Testis (tissue), 2 donors: ENCODE results near the gene FBXL7.

Experiments
- POLR2A ChIP-seq: fragments of 450-650 bp; IDR thresholded peaks from one replicate; pipeline ENCODE4 v1.6.1; 2017; ENCODE audit warnings: antibody characterized with exemption, mild to moderate bottlenecking, moderate library complexity
- TF ChIP-seq, protein P1 (sequence below), 3 experiments: fragments of 450-650 bp in 2 of 3; fragments of 200-600 bp in 1 of 3; sonication (generic) in 1 of 3; IDR thresholded peaks; one replicate each; pipeline ENCODE4 v1.5.1; 2016 to 2019; ENCODE audit warnings: antibody characterized with exemption in 3 of 3, mild to moderate bottlenecking in 2 of 3, moderate library complexity in 1 of 3

DNA sequence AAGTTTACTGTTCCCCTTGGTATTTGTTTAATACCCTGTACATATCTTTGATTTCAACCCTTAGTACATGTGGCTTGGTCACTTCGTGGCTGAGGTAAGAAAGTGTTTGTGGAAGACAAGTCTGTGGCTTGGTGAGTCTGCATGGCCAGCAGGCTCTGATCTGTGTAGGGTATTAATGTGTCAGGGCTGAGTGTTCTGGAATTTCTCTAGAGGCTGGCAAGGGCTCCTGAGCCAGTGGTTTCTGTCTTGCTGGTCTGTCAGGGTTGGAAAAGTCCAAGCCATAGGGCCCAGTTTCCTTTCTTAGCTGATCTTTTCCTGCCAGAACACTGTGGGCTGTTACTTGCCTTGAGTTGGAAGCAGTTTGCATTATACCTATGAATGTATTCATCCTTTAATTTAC, 48.0 kb upstream of the FBXL7 start:
- TF ChIP-seq, protein P1, sequence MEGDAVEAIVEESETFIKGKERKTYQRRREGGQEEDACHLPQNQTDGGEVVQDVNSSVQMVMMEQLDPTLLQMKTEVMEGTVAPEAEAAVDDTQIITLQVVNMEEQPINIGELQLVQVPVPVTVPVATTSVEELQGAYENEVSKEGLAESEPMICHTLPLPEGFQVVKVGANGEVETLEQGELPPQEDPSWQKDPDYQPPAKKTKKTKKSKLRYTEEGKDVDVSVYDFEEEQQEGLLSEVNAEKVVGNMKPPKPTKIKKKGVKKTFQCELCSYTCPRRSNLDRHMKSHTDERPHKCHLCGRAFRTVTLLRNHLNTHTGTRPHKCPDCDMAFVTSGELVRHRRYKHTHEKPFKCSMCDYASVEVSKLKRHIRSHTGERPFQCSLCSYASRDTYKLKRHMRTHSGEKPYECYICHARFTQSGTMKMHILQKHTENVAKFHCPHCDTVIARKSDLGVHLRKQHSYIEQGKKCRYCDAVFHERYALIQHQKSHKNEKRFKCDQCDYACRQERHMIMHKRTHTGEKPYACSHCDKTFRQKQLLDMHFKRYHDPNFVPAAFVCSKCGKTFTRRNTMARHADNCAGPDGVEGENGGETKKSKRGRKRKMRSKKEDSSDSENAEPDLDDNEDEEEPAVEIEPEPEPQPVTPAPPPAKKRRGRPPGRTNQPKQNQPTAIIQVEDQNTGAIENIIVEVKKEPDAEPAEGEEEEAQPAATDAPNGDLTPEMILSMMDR (IDR thresholded peaks at IDR 0.05), result no peak
- TF ChIP-seq POLR2A, result no peak
